HEK293 (cell line): Measurements from ENCODE around the gene MAN1B1.
A peak's percentile ranks its signal among the peaks of the same experiment; 100 is the strongest.

Experiments
- CTCF ChIA-PET: fragments of 350-600 bp; formaldehyde crosslinking; extraction: SDS; loops from one replicate; lab custom pipeline; 2021; ENCODE audit warnings: antibody characterized with exemption; lab: Yijun Ruan, JAX
- POLR2A ChIA-PET: fragments of 300-600 bp; formaldehyde crosslinking; extraction: SDS; loops from one replicate; lab custom pipeline; 2020; ENCODE audit warnings: antibody characterized with exemption, inconsistent platforms; lab: Yijun Ruan, JAX
- H3K27ac ChIP-seq: fragments of 200-500 bp; sonication (Bioruptor generic); 2 replicates; pipeline ENCODE4 v1.5.1; 2014; ENCODE audit warnings: low read depth, low read length, control low read depth, inconsistent platforms; ENCODE audit errors: extremely low read depth
- H3K36me3 ChIP-seq, 2 experiments: fragments of 200-500 bp in 1 of 2; sonication (Bioruptor generic) in 1 of 2; 1 replicate in 1 of 2; 2 replicates in 1 of 2; pipeline ENCODE4 v1.5.1; 2014 to 2017; ENCODE audit warnings: inconsistent platforms in 2 of 2, low read length in 2 of 2; ENCODE audit not compliant: control insufficient read depth in 2 of 2, insufficient read depth in 1 of 2
- H3K4me1 ChIP-seq: fragments of 200-500 bp; sonication (Bioruptor generic); 2 replicates; pipeline ENCODE4 v1.5.1; 2014; ENCODE audit warnings: mild to moderate bottlenecking, low read length, inconsistent platforms; ENCODE audit not compliant: control insufficient read depth, insufficient read depth
- H3K4me3 ChIP-seq: 2 replicates; pipeline ENCODE4 v1.5.1; 2011; ENCODE audit warnings: low read depth, mild to moderate bottlenecking, control low read depth, low read length, moderate library complexity
- H3K9me3 ChIP-seq: fragments of 200-500 bp; sonication (Bioruptor generic); 2 replicates; pipeline ENCODE4 v1.5.1; 2014; ENCODE audit warnings: low read depth, low read length, inconsistent platforms; ENCODE audit not compliant: control insufficient read depth, insufficient read depth
- BCL11A ChIP-seq: fragments of 450-650 bp; formaldehyde crosslinking; IDR thresholded peaks from 2 replicates; pipeline ENCODE4 v1.5.1; 2016; ENCODE audit warnings: low read depth, missing biosample characterization, missing genetic modification characterization
- BCL11B ChIP-seq: fragments of 450-650 bp; formaldehyde crosslinking; IDR thresholded peaks from 2 replicates; pipeline ENCODE4 v1.5.1; 2016; ENCODE audit warnings: low read depth, missing biosample characterization, missing genetic modification characterization
- BCL6B ChIP-seq: fragments of 450-650 bp; formaldehyde crosslinking; IDR thresholded peaks from 2 replicates; pipeline ENCODE4 v1.5.1; 2017; ENCODE audit warnings: missing biosample characterization, missing genetic modification characterization
- CTCF ChIP-seq: fragments of 450-650 bp; formaldehyde crosslinking; IDR thresholded peaks from 2 replicates; pipeline ENCODE4 v1.5.1; 2016; ENCODE audit warnings: missing biosample characterization, missing genetic modification characterization
- GLIS1 ChIP-seq: fragments of 450-650 bp; formaldehyde crosslinking; IDR thresholded peaks from 2 replicates; pipeline ENCODE4 v1.5.1; 2016; ENCODE audit warnings: missing biosample characterization, missing genetic modification characterization
- HIC1 ChIP-seq: fragments of 450-650 bp; formaldehyde crosslinking; IDR thresholded peaks from 2 replicates; pipeline ENCODE4 v1.5.1; 2016; ENCODE audit warnings: missing biosample characterization, missing genetic modification characterization
- IKZF3 ChIP-seq: fragments of 450-650 bp; IDR thresholded peaks from 2 replicates; pipeline ENCODE4 v1.5.0; 2018; ENCODE audit warnings: missing biosample characterization, mild to moderate bottlenecking, missing genetic modification characterization, moderate library complexity
- KLF1 ChIP-seq: fragments of 450-650 bp; formaldehyde crosslinking; IDR thresholded peaks from 2 replicates; pipeline ENCODE4 v1.5.1; 2016; ENCODE audit warnings: missing biosample characterization, missing genetic modification characterization
- PBX3 ChIP-seq: sonication (generic); formaldehyde crosslinking; IDR thresholded peaks from 2 replicates; pipeline ENCODE4 v1.8.1; 2022; ENCODE audit warnings: mild to moderate bottlenecking, moderate library complexity, missing genetic modification reagents
- PRDM10 ChIP-seq: fragments of 450-650 bp; formaldehyde crosslinking; IDR thresholded peaks from 2 replicates; pipeline ENCODE4 v1.5.1; 2016; ENCODE audit warnings: missing biosample characterization, missing genetic modification characterization
- ZBTB26 ChIP-seq: fragments of 450-650 bp; formaldehyde crosslinking; optimal IDR thresholded peaks from 2 replicates; pipeline ENCODE3; 2016; ENCODE audit warnings: missing biosample characterization, mild to moderate bottlenecking, missing genetic modification characterization
- ZBTB48 ChIP-seq: fragments of 450-650 bp; formaldehyde crosslinking; IDR thresholded peaks from 2 replicates; pipeline ENCODE4 v1.5.1; 2016; ENCODE audit warnings: missing biosample characterization, missing genetic modification characterization
- ZBTB7A ChIP-seq: fragments of 450-650 bp; formaldehyde crosslinking; IDR thresholded peaks from 2 replicates; pipeline ENCODE4 v1.5.1; 2016; ENCODE audit warnings: low read depth, missing biosample characterization, missing genetic modification characterization
- ZFHX2 ChIP-seq: fragments of 450-650 bp; formaldehyde crosslinking; conservative IDR thresholded peaks from 2 replicates; pipeline ENCODE4 v1.5.1; 2016; ENCODE audit warnings: missing biosample characterization, missing genetic modification characterization
- ZNF157 ChIP-seq: fragments of 450-650 bp; formaldehyde crosslinking; IDR thresholded peaks from 2 replicates; pipeline ENCODE4 v1.5.1; 2016; ENCODE audit warnings: missing biosample characterization, missing genetic modification characterization
- ZNF2 ChIP-seq: fragments of 450-650 bp; formaldehyde crosslinking; IDR thresholded peaks from 2 replicates; pipeline ENCODE4 v1.5.1; 2016; ENCODE audit warnings: missing biosample characterization, missing genetic modification characterization
- ZNF311 ChIP-seq: fragments of 450-650 bp; formaldehyde crosslinking; IDR thresholded peaks from 2 replicates; pipeline ENCODE4 v1.5.1; 2017; ENCODE audit warnings: missing biosample characterization, missing genetic modification characterization, borderline replicate concordance
- ZSCAN23 ChIP-seq: fragments of 450-650 bp; formaldehyde crosslinking; IDR thresholded peaks from 2 replicates; pipeline ENCODE4 v1.5.1; 2016; ENCODE audit warnings: missing biosample characterization, missing genetic modification characterization

The MAN1B1 gene

GRCh38 chr9:137063311-137064026, 23.3 kb upstream of the MAN1B1 start:
- POLR2A ChIA-PET: interaction anchor here (1.2 to 1.5 kb wide), 7 partner anchors 14 to 263 kb away, joined by 3 to 9 read pairs (median 5); partner anchors contain the start of genes MAN1B1, NPDC1, TUBB4B and UAP1L1
- Histone ChIP-seq H3K4me3 (no peak overlapping the region), H3K9me3 (no peaks in the 10 kb centered on the region), H3K4me1 (no peaks in the 10 kb centered on the region), H3K27ac (no peak overlapping the region), H3K36me3 (peaks cover 0 to 17% of the 10 kb centered on the region in 2 experiments; a peak in 1 of 3 replicates)
- CTCF ChIA-PET: interaction anchor here (0.5 to 11.3 kb wide), 26 partner anchors 7 to 338 kb away, joined by 3 to 237 read pairs (median 4); partner anchors contain the start of genes ABCA2, ENTPD2, MAN1B1 and NPDC1
- no peak for TF ChIP-seq ZBTB7A (tag by site-specific recombination)
- peak; percentile 30; the same call in 1 of the 2 replicates for TF ChIP-seq GLIS1 (tag by site-specific recombination)

GRCh38 chr9:137064027-137064879, 22.5 kb upstream of the MAN1B1 start:
- no peak overlapping the region for H3K27ac ChIP-seq
- peaks cover 3% of the 10 kb centered on the region; the same call in 1 of the 2 replicates for H3K4me1 ChIP-seq
- CTCF ChIA-PET: interaction anchor here (0.6 to 11.3 kb wide), 27 partner anchors 8 to 339 kb away, joined by 3 to 237 read pairs (median 4); partner anchors contain the start of genes ABCA2, ENTPD2, MAN1B1 and NPDC1
- POLR2A ChIA-PET: interaction anchor here (0.6 to 1.5 kb wide), 9 partner anchors 12 to 264 kb away, joined by 3 to 9 read pairs (median 4); partner anchors contain the start of genes MAN1B1, NPDC1, TUBB4B and UAP1L1
- no peaks in the 10 kb centered on the region for H3K9me3 ChIP-seq
- peaks cover 0 to 17% of the 10 kb centered on the region in 2 experiments; a peak in 1 of 3 replicates for H3K36me3 ChIP-seq
- no peak overlapping the region for H3K4me3 ChIP-seq
- TF ChIP-seq BCL6B (tag by site-specific recombination) (no peak), ZNF2 (peak; percentile 86; the same call in 1 of the 2 replicates), PRDM10 (tag by site-specific recombination) (peak; percentile 81), BCL11B (tag by site-specific recombination) (peak; percentile 49; the same call in 1 of the 2 replicates), ZFHX2 (tag by site-specific recombination) (peak; percentile 82), BCL11A (tag by site-specific recombination) (no peak; the same call in 1 of the 2 replicates), ZBTB48 (peak; percentile 64), CTCF (tag by site-specific recombination) (peak; percentile 95), ZNF311 (no peak), ZSCAN23 (tag by site-specific recombination) (no peak), HIC1 (tag by site-specific recombination) (peak; percentile 85), ZBTB26 (peak; percentile 27), PBX3 (CRISPR knock-in tag) (peak; percentile 64; the same call in 1 of the 2 replicates), IKZF3 (peak; percentile 45; the same call in 1 of the 2 replicates), KLF1 (0 out of 2 replicates have a peak, but pooled peaks have one; percentile 22), ZNF157 (no peak)
